ENCODE results near the gene IL1R2.

The IL1R2 gene

GRCh38 chr2:102025016-102025501, 33.3 kb downstream of the IL1R2 start:
- no peak for TF ChIP-seq POLR2AphosphoS5 (IDR thresholded peaks at IDR 0.05; ENCODE audit: borderline replicate concordance, low read depth, low read length)
- TF ChIP-seq FOXP2 (optimal IDR thresholded peaks at IDR 0.05; ENCODE audit: control extremely low read depth, extremely low read length, insufficient read depth) = no peak
- Histone ChIP-seq H3K9ac (ENCODE audit: insufficient read length) (no peak overlapping the region), H3K27ac (no peak overlapping the region), H3K9me3 (ENCODE audit: low read depth, low read length) (no peaks in the 10 kb centered on the region), H3K4me3 (no peak overlapping the region), H3K36me3 (ENCODE audit: insufficient read depth, low read length) (no peaks in the 10 kb centered on the region)
- DNase-seq (ENCODE audit: low read depth, low spot score) = no peak

- H3K27ac ChIP-seq = no peak overlapping the region
- no peaks in the 10 kb centered on the region for H3K36me3 ChIP-seq (ENCODE audit: insufficient read depth, low read length)
- no peak overlapping the region for H3K9ac ChIP-seq (ENCODE audit: insufficient read length)
- TF ChIP-seq POLR2AphosphoS5 (IDR thresholded peaks at IDR 0.05; ENCODE audit: borderline replicate concordance, low read depth, low read length) (no peak), FOXP2 (optimal IDR thresholded peaks at IDR 0.05; ENCODE audit: control extremely low read depth, extremely low read length, insufficient read depth) (no peak), EZH2 (IDR thresholded peaks at IDR 0.05) (no peak)
- H3K9me3 ChIP-seq (ENCODE audit: low read depth, low read length) = no peaks in the 10 kb centered on the region
- H3K4me3 ChIP-seq = no peak overlapping the region
- no peak for DNase-seq (ENCODE audit: low read depth, low spot score)
These were observed 34.0 kb downstream of the IL1R2 start for GRCh38 chr2:102025583-102026267.

- H3K27ac ChIP-seq = no peak overlapping the region
- H3K36me3 ChIP-seq (ENCODE audit: insufficient read depth, low read length) = no peaks in the 10 kb centered on the region
- no peak for DNase-seq (ENCODE audit: low read depth, low spot score)
- no peak overlapping the region for H3K4me3 ChIP-seq
- no peak overlapping the region for H3K9ac ChIP-seq (ENCODE audit: insufficient read length)
- TF ChIP-seq FOXP2 (optimal IDR thresholded peaks at IDR 0.05; ENCODE audit: control extremely low read depth, extremely low read length, insufficient read depth) = no peak
- no peak for TF ChIP-seq EZH2 (IDR thresholded peaks at IDR 0.05)
- H3K9me3 ChIP-seq (ENCODE audit: low read depth, low read length) = no peaks in the 10 kb centered on the region
These were observed 35.5 kb downstream of the IL1R2 start for GRCh38 chr2:102027036-102027980.

GRCh38 chr2:102028470-102028869, 36.7 kb downstream of the IL1R2 start:
- no peaks in the 10 kb centered on the region for H3K36me3 ChIP-seq (ENCODE audit: insufficient read depth, low read length)
- H3K9ac ChIP-seq (ENCODE audit: insufficient read length) = no peak overlapping the region
- no peak for DNase-seq (ENCODE audit: low read depth, low spot score)
- no peaks in the 10 kb centered on the region for H3K9me3 ChIP-seq (ENCODE audit: low read depth, low read length)
- H3K27ac ChIP-seq = no peak overlapping the region
- no peak for TF ChIP-seq FOXP2 (optimal IDR thresholded peaks at IDR 0.05; ENCODE audit: control extremely low read depth, extremely low read length, insufficient read depth)
- TF ChIP-seq EZH2 (IDR thresholded peaks at IDR 0.05) = no peak
- TF ChIP-seq POLR2AphosphoS5 (IDR thresholded peaks at IDR 0.05; ENCODE audit: borderline replicate concordance, low read depth, low read length) = no peak
- no peak overlapping the region for H3K4me3 ChIP-seq

GRCh38 chr2:102029405-102029804, 37.6 kb downstream of the IL1R2 start:
- TF ChIP-seq FOXP2 (optimal IDR thresholded peaks at IDR 0.05; ENCODE audit: control extremely low read depth, extremely low read length, insufficient read depth) (no peak), POLR2AphosphoS5 (IDR thresholded peaks at IDR 0.05; ENCODE audit: borderline replicate concordance, low read depth, low read length) (no peak), EZH2 (IDR thresholded peaks at IDR 0.05) (no peak)

GRCh38 chr2:102029952-102030351, 38.2 kb downstream of the IL1R2 start:
- DNase-seq (ENCODE audit: low read depth, low spot score) = no peak
- no peaks in the 10 kb centered on the region for H3K36me3 ChIP-seq (ENCODE audit: insufficient read depth, low read length)
- H3K4me3 ChIP-seq = no peak overlapping the region
- H3K27ac ChIP-seq = no peak overlapping the region
- no peak for TF ChIP-seq POLR2AphosphoS5 (IDR thresholded peaks at IDR 0.05; ENCODE audit: borderline replicate concordance, low read depth, low read length)
- TF ChIP-seq FOXP2 (optimal IDR thresholded peaks at IDR 0.05; ENCODE audit: control extremely low read depth, extremely low read length, insufficient read depth) = no peak
- no peak for TF ChIP-seq EZH2 (IDR thresholded peaks at IDR 0.05)
- no peak overlapping the region for H3K9ac ChIP-seq (ENCODE audit: insufficient read length)
- no peaks in the 10 kb centered on the region for H3K9me3 ChIP-seq (ENCODE audit: low read depth, low read length)

More at GRCh38 chr2:102029405-102029804, 37.6 kb downstream of the IL1R2 start:
- H3K9ac ChIP-seq (ENCODE audit: insufficient read length) = no peak overlapping the region
- no peak overlapping the region for H3K27ac ChIP-seq
- DNase-seq (ENCODE audit: low read depth, low spot score) = no peak
- H3K9me3 ChIP-seq (ENCODE audit: low read depth, low read length) = no peaks in the 10 kb centered on the region
- no peak overlapping the region for H3K4me3 ChIP-seq
- H3K36me3 ChIP-seq (ENCODE audit: insufficient read depth, low read length) = no peaks in the 10 kb centered on the region

GRCh38 chr2:102030502-102030854, 38.7 kb downstream of the IL1R2 start:
- H3K4me3 ChIP-seq = no peak overlapping the region
- TF ChIP-seq FOXP2 (optimal IDR thresholded peaks at IDR 0.05; ENCODE audit: control extremely low read depth, extremely low read length, insufficient read depth) (no peak), POLR2AphosphoS5 (IDR thresholded peaks at IDR 0.05; ENCODE audit: borderline replicate concordance, low read depth, low read length) (no peak)
- no peaks in the 10 kb centered on the region for H3K9me3 ChIP-seq (ENCODE audit: low read depth, low read length)
- H3K9ac ChIP-seq (ENCODE audit: insufficient read length) = no peak overlapping the region
- DNase-seq (ENCODE audit: low read depth, low spot score) = no peak
- no peaks in the 10 kb centered on the region for H3K36me3 ChIP-seq (ENCODE audit: insufficient read depth, low read length)
- H3K27ac ChIP-seq = no peak overlapping the region

GRCh38 chr2:102030855-102031527, 39.2 kb downstream of the IL1R2 start:
- Histone ChIP-seq H3K4me3 (no peak overlapping the region), H3K9me3 (ENCODE audit: low read depth, low read length) (no peaks in the 10 kb centered on the region), H3K27ac (no peak overlapping the region), H3K36me3 (ENCODE audit: insufficient read depth, low read length) (no peaks in the 10 kb centered on the region), H3K9ac (ENCODE audit: insufficient read length) (no peak overlapping the region)
- DNase-seq (ENCODE audit: low read depth, low spot score) = no peak
- TF ChIP-seq FOXP2 (optimal IDR thresholded peaks at IDR 0.05; ENCODE audit: control extremely low read depth, extremely low read length, insufficient read depth) = no peak
- TF ChIP-seq EZH2 (IDR thresholded peaks at IDR 0.05) = no peak
- TF ChIP-seq POLR2AphosphoS5 (IDR thresholded peaks at IDR 0.05; ENCODE audit: borderline replicate concordance, low read depth, low read length) = no peak
